HEK293 (cell line): ENCODE results near the gene SNX13.

Source experiments
- CTCF ChIA-PET: fragments of 350-600 bp; formaldehyde crosslinking; extraction: SDS; loops from one replicate; lab custom pipeline; 2021; ENCODE audit warnings: antibody characterized with exemption; lab: Yijun Ruan, JAX
- POLR2A ChIA-PET: fragments of 300-600 bp; formaldehyde crosslinking; extraction: SDS; loops from one replicate; lab custom pipeline; 2020; ENCODE audit warnings: antibody characterized with exemption, inconsistent platforms; lab: Yijun Ruan, JAX
- H3K27ac ChIP-seq: fragments of 200-500 bp; sonication (Bioruptor generic); 2 replicates; pipeline ENCODE4 v1.5.1; 2014; ENCODE audit warnings: low read depth, low read length, control low read depth, inconsistent platforms; ENCODE audit errors: extremely low read depth
- H3K36me3 ChIP-seq, 2 experiments: fragments of 200-500 bp in 1 of 2; sonication (Bioruptor generic) in 1 of 2; 1 replicate in 1 of 2; 2 replicates in 1 of 2; pipeline ENCODE4 v1.5.1; 2014 to 2017; ENCODE audit warnings: inconsistent platforms in 2 of 2, low read length in 2 of 2; ENCODE audit not compliant: control insufficient read depth in 2 of 2, insufficient read depth in 1 of 2
- H3K4me1 ChIP-seq: fragments of 200-500 bp; sonication (Bioruptor generic); 2 replicates; pipeline ENCODE4 v1.5.1; 2014; ENCODE audit warnings: mild to moderate bottlenecking, low read length, inconsistent platforms; ENCODE audit not compliant: control insufficient read depth, insufficient read depth
- H3K4me3 ChIP-seq: 2 replicates; pipeline ENCODE4 v1.5.1; 2011; ENCODE audit warnings: low read depth, mild to moderate bottlenecking, control low read depth, low read length, moderate library complexity
- H3K9me3 ChIP-seq: fragments of 200-500 bp; sonication (Bioruptor generic); 2 replicates; pipeline ENCODE4 v1.5.1; 2014; ENCODE audit warnings: low read depth, low read length, inconsistent platforms; ENCODE audit not compliant: control insufficient read depth, insufficient read depth
- HOXA7 ChIP-seq: sonication (generic); formaldehyde crosslinking; IDR thresholded peaks from 2 replicates; pipeline ENCODE4 v1.8.1; 2022; ENCODE audit warnings: missing genetic modification reagents, borderline replicate concordance
- KLF7 ChIP-seq: fragments of 450-650 bp; formaldehyde crosslinking; IDR thresholded peaks from 2 replicates; pipeline ENCODE4 v1.5.1; 2016; ENCODE audit warnings: missing biosample characterization, missing genetic modification characterization, borderline replicate concordance
- RBAK ChIP-seq: fragments of 450-650 bp; formaldehyde crosslinking; IDR thresholded peaks from 2 replicates; pipeline ENCODE4 v1.5.1; 2016; ENCODE audit warnings: missing biosample characterization, missing genetic modification characterization
- YY2 ChIP-seq: fragments of 450-650 bp; formaldehyde crosslinking; IDR thresholded peaks from 2 replicates; pipeline ENCODE4 v1.5.1; 2016; ENCODE audit warnings: missing biosample characterization, missing genetic modification characterization
- ZNF138 ChIP-seq: fragments of 450-650 bp; formaldehyde crosslinking; IDR thresholded peaks from 2 replicates; pipeline ENCODE4 v1.5.1; 2016; ENCODE audit warnings: missing biosample characterization, missing genetic modification characterization, borderline replicate concordance
- ZNF169 ChIP-seq: fragments of 450-650 bp; formaldehyde crosslinking; IDR thresholded peaks from 2 replicates; pipeline ENCODE4 v1.5.1; 2016; ENCODE audit warnings: missing biosample characterization, missing genetic modification characterization
- ZNF202 ChIP-seq: fragments of 450-650 bp; formaldehyde crosslinking; IDR thresholded peaks from 2 replicates; pipeline ENCODE4 v1.5.1; 2016; ENCODE audit warnings: missing biosample characterization, missing genetic modification characterization, borderline replicate concordance
- ZNF221 ChIP-seq: fragments of 450-650 bp; formaldehyde crosslinking; IDR thresholded peaks from 2 replicates; pipeline ENCODE4 v1.5.1; 2017; ENCODE audit warnings: missing biosample characterization, missing genetic modification characterization, borderline replicate concordance
- ZNF239 ChIP-seq: fragments of 450-650 bp; formaldehyde crosslinking; IDR thresholded peaks from 2 replicates; pipeline ENCODE4 v1.5.1; 2016; ENCODE audit warnings: missing biosample characterization, missing genetic modification characterization
- ZNF266 ChIP-seq: fragments of 450-650 bp; formaldehyde crosslinking; IDR thresholded peaks from 2 replicates; pipeline ENCODE4 v1.5.1; 2016; ENCODE audit warnings: missing biosample characterization, missing genetic modification characterization, low read depth
- ZNF48 ChIP-seq: fragments of 450-650 bp; formaldehyde crosslinking; IDR thresholded peaks from 2 replicates; pipeline ENCODE4 v1.5.1; 2016; ENCODE audit warnings: missing biosample characterization, missing genetic modification characterization
- ZNF621 ChIP-seq: fragments of 450-650 bp; formaldehyde crosslinking; IDR thresholded peaks from 2 replicates; pipeline ENCODE4 v1.5.1; 2017; ENCODE audit warnings: missing biosample characterization, missing genetic modification characterization
- ZNF624 ChIP-seq: fragments of 450-650 bp; formaldehyde crosslinking; IDR thresholded peaks from 2 replicates; pipeline ENCODE4 v1.5.1; 2017; ENCODE audit warnings: missing biosample characterization, missing genetic modification characterization
- ZNF747 ChIP-seq: fragments of 450-650 bp; formaldehyde crosslinking; IDR thresholded peaks from 2 replicates; pipeline ENCODE4 v1.5.1; 2016; ENCODE audit warnings: missing biosample characterization, missing genetic modification characterization
- ZNF776 ChIP-seq: fragments of 450-650 bp; formaldehyde crosslinking; IDR thresholded peaks from 2 replicates; pipeline ENCODE4 v1.5.0; 2017; ENCODE audit warnings: missing biosample characterization, missing genetic modification characterization, borderline replicate concordance
- ZNF791 ChIP-seq: fragments of 450-650 bp; formaldehyde crosslinking; IDR thresholded peaks from 2 replicates; pipeline ENCODE4 v1.5.1; 2016; ENCODE audit warnings: missing biosample characterization, missing genetic modification characterization
- TF ChIP-seq, protein P1 (sequence below): fragments of 450-650 bp; formaldehyde crosslinking; IDR thresholded peaks from 2 replicates; pipeline ENCODE4 v1.5.1; 2016; ENCODE audit warnings: missing biosample characterization, missing genetic modification characterization
- TF ChIP-seq, protein P2 (sequence below): fragments of 450-650 bp; formaldehyde crosslinking; IDR thresholded peaks from 2 replicates; pipeline ENCODE4 v1.5.1; 2016; ENCODE audit warnings: missing biosample characterization, missing genetic modification characterization
- TF ChIP-seq, protein P3 (sequence below): fragments of 450-650 bp; formaldehyde crosslinking; IDR thresholded peaks from 2 replicates; pipeline ENCODE4 v1.5.1; 2016; ENCODE audit warnings: missing biosample characterization, missing genetic modification characterization, low read depth
- TF ChIP-seq, protein P4 (sequence below): fragments of 450-650 bp; formaldehyde crosslinking; IDR thresholded peaks from 2 replicates; pipeline ENCODE4 v1.5.1; 2016; ENCODE audit warnings: missing biosample characterization, missing genetic modification characterization
- TF ChIP-seq, protein P5 (sequence below): fragments of 450-650 bp; formaldehyde crosslinking; IDR thresholded peaks from 2 replicates; pipeline ENCODE4; 2016; ENCODE audit warnings: missing biosample characterization, missing genetic modification characterization

Gene SNX13

DNA sequence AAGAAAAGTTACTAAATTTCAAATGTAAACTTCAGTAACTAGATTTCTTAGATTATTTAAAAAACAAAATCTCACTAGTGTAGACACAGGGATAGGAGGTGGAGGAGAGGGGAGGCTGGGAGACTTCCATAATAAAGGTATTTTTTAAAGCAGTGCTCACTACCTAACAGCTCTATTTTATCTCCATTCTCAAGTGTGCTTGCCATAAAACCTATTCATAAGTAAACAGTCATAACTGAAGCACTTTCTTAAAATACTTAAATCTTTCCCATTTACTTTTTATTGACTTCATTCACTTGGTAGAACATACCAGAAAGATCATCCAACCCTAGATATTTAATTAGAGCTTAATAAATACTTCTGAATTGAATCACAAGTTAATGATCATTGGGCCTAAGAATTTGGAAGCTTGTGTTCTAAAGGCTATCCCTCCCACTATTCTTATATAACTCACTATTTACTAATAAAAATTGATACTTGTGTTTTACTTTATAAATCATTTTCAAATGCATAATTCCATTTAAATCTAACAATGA lies 107.4 kb downstream of the SNX13 start:
- H3K36me3 ChIP-seq, result peaks cover 0 to 11% of the 10 kb centered on the region in 2 experiments; a peak in 2 of 3 replicates
- no peaks in the 10 kb centered on the region for H3K9me3 ChIP-seq
- ChIA-PET CTCF (no interaction called here), POLR2A (no interaction called here)
- no peak for TF ChIP-seq KLF7 (tag by site-specific recombination)
- TF ChIP-seq, protein P1, sequence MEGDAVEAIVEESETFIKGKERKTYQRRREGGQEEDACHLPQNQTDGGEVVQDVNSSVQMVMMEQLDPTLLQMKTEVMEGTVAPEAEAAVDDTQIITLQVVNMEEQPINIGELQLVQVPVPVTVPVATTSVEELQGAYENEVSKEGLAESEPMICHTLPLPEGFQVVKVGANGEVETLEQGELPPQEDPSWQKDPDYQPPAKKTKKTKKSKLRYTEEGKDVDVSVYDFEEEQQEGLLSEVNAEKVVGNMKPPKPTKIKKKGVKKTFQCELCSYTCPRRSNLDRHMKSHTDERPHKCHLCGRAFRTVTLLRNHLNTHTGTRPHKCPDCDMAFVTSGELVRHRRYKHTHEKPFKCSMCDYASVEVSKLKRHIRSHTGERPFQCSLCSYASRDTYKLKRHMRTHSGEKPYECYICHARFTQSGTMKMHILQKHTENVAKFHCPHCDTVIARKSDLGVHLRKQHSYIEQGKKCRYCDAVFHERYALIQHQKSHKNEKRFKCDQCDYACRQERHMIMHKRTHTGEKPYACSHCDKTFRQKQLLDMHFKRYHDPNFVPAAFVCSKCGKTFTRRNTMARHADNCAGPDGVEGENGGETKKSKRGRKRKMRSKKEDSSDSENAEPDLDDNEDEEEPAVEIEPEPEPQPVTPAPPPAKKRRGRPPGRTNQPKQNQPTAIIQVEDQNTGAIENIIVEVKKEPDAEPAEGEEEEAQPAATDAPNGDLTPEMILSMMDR, result no peak
- no peak for TF ChIP-seq ZNF239 (tag by site-specific recombination)
- no peak for TF ChIP-seq ZNF266 (tag by site-specific recombination)
- TF ChIP-seq ZNF621, result no peak
- no peak for TF ChIP-seq ZNF747
- no peak for TF ChIP-seq ZNF48 (tag by site-specific recombination)
- TF ChIP-seq, protein P2, sequence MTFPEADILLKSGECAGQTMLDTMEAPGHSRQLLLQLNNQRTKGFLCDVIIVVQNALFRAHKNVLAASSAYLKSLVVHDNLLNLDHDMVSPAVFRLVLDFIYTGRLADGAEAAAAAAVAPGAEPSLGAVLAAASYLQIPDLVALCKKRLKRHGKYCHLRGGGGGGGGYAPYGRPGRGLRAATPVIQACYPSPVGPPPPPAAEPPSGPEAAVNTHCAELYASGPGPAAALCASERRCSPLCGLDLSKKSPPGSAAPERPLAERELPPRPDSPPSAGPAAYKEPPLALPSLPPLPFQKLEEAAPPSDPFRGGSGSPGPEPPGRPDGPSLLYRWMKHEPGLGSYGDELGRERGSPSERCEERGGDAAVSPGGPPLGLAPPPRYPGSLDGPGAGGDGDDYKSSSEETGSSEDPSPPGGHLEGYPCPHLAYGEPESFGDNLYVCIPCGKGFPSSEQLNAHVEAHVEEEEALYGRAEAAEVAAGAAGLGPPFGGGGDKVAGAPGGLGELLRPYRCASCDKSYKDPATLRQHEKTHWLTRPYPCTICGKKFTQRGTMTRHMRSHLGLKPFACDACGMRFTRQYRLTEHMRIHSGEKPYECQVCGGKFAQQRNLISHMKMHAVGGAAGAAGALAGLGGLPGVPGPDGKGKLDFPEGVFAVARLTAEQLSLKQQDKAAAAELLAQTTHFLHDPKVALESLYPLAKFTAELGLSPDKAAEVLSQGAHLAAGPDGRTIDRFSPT (tag by site-specific recombination), result no peak
- no peak for TF ChIP-seq ZNF791 (tag by site-specific recombination)
- TF ChIP-seq, protein P3, sequence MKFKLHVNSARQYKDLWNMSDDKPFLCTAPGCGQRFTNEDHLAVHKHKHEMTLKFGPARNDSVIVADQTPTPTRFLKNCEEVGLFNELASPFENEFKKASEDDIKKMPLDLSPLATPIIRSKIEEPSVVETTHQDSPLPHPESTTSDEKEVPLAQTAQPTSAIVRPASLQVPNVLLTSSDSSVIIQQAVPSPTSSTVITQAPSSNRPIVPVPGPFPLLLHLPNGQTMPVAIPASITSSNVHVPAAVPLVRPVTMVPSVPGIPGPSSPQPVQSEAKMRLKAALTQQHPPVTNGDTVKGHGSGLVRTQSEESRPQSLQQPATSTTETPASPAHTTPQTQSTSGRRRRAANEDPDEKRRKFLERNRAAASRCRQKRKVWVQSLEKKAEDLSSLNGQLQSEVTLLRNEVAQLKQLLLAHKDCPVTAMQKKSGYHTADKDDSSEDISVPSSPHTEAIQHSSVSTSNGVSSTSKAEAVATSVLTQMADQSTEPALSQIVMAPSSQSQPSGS (tag by site-specific recombination), result no peak
- H3K4me3 ChIP-seq, result no peak overlapping the region
- no peaks in the 10 kb centered on the region for H3K4me1 ChIP-seq
- H3K27ac ChIP-seq, result no peak overlapping the region

DNA sequence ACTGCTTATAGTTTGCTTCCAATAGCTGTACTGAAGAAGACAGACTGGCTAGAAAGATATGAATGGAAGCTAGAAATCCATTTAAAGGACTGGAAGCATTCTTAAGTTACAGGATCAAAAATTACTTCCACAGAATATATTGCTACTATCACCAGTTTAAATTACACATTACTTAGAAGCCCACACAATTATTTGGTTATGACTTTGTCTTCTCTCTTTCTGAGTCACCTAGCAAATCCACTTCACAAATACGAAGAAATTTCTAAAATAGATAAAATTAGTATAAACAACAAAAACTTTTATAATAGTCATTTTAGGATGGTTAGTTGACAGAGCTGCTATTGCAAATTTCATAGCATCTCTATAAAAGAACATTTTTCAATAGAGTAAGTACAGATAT lies 108.1 kb downstream of the SNX13 start:
- ChIA-PET CTCF (no interaction called here), POLR2A (no interaction called here)
- Histone ChIP-seq H3K4me3 (no peak overlapping the region), H3K27ac (no peak overlapping the region), H3K36me3 (peaks cover 0 to 11% of the 10 kb centered on the region in 2 experiments; a peak in 2 of 3 replicates), H3K9me3 (no peaks in the 10 kb centered on the region), H3K4me1 (no peaks in the 10 kb centered on the region)
- TF ChIP-seq ZNF138 (tag by site-specific recombination) (no peak), ZNF624 (no peak), ZNF169 (tag by site-specific recombination) (no peak), HOXA7 (CRISPR knock-in tag) (no peak), ZNF776 (tag by site-specific recombination) (no peak), ZNF202 (no peak), RBAK (no peak), YY2 (tag by site-specific recombination) (no peak), ZNF221 (tag by site-specific recombination) (no peak)
- TF ChIP-seq, protein P4, sequence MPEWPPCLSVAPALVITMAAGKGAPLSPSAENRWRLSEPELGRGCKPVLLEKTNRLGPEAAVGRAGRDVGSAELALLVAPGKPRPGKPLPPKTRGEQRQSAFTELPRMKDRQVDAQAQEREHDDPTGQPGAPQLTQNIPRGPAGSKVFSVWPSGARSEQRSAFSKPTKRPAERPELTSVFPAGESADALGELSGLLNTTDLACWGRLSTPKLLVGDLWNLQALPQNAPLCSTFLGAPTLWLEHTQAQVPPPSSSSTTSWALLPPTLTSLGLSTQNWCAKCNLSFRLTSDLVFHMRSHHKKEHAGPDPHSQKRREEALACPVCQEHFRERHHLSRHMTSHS, result no peak
- TF ChIP-seq, protein P5, sequence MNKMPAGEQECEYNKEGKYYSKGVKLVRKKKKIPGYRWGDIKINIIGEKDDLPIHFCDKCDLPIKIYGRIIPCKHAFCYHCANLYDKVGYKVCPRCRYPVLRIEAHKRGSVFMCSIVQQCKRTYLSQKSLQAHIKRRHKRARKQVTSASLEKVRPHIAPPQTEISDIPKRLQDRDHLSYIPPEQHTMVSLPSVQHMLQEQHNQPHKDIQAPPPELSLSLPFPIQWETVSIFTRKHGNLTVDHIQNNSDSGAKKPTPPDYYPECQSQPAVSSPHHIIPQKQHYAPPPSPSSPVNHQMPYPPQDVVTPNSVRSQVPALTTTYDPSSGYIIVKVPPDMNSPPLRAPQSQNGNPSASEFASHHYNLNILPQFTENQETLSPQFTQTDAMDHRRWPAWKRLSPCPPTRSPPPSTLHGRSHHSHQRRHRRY (tag by site-specific recombination), result no peak
